ENCODE measurements around the gene TMEM204. TPM values are rescaled to one million over a fixed set of nuclear protein-coding genes. Genes with fewer than 3 reads are reported as not detected.

TMEM204 gene
- polyA plus RNA-seq, 1 of the 3 experiments (the other 2 are of a cell fraction) = 2.3 TPM

DNA sequence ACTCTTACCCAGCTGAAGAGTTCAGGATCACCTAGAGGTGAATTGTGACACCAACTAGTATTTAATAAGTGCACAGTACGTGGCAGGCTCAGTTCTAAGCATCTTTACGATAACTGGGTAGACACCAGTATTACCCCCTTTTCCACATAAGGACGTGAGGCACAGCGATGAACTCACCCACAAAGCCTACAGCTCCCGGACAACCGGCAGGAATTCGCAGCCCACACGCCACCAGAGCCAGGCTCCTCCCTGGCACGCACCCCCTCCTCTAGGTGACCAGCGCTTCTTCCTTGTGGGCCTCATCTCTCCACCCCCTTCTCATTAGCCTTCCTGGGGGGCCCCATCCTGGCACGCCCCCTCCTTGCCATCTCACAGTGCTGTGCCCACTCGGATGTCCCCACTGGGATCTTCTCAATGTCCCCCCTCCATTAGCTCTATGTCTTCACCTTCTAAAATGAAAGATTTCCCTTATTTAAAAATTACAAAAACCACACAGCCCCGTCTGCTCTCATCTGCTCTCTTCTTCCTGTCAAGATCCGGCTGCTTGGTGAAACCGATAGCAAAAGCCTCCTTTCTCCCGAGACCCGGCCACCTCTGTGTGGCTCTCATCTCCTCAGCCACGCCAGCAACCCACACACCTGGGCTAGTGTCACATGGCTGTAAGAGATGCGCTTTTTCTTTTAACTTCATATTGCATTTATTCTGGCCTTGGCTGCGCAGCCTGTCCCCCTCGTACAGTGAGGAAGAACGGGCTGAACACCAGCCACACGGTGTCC lies 57.7 kb downstream of the TMEM204 start:
- Histone ChIP-seq H3K4me1 (ENCODE audit: control insufficient read depth in 1 of 2, insufficient read depth in 2 of 2, low read depth in 1 of 2, low read length in 1 of 2) (no peaks in the 10 kb centered on the region), H3F3A (replicated peaks; ENCODE audit: insufficient read depth) (no peaks in the 10 kb centered on the region), H3K9me2 (no peaks in the 10 kb centered on the region), H3K36me3 (replicated peaks in 1 of 2; ENCODE audit: control insufficient read depth in 1 of 2, insufficient read depth in 2 of 2, low read length in 1 of 2) (peaks cover 3 to 23% of the 10 kb centered on the region in 2 experiments), H3K27me3 (ENCODE audit: insufficient read depth) (no peaks in the 10 kb centered on the region), H3K9me3 (no peaks in the 10 kb centered on the region), H3K9ac (no peak overlapping the region), H3K79me2 (ENCODE audit: insufficient read depth) (no peaks in the 10 kb centered on the region), H3K4me3 (ENCODE audit: low read depth in 2 of 2, low read length in 1 of 2) (no peak overlapping the region), H4K20me1 (ENCODE audit: insufficient read depth) (no peaks in the 10 kb centered on the region), H2AFZ (ENCODE audit: low read depth) (no peak overlapping the region), H3K4me2 (no peak overlapping the region), H3K27ac (ENCODE audit: low read depth in 2 of 2, low read length in 1 of 2) (no peak overlapping the region)
- CTCF ChIA-PET = no interaction called here
- no peak for DNase-seq
- POLR2A ChIA-PET = no interaction called here
- no peak for TF ChIP-seq TAF1 (IDR thresholded peaks at IDR 0.05; ENCODE audit: borderline replicate concordance, low read depth, low read length)
- TF ChIP-seq NFIC (IDR thresholded peaks at IDR 0.05; ENCODE audit: borderline replicate concordance) = no peak
- no peak for TF ChIP-seq RAD21 (IDR thresholded peaks at IDR 0.05; ENCODE audit: low read length)
- TF ChIP-seq CHD2 (IDR thresholded peaks at IDR 0.05; ENCODE audit: low read length, partially characterized antibody) = no peak
- TF ChIP-seq EZH2phosphoT487 (IDR thresholded peaks at IDR 0.05; ENCODE audit: borderline replicate concordance, low read depth) = no peak
- no peak for TF ChIP-seq TCF12 (IDR thresholded peaks at IDR 0.05)
- TF ChIP-seq, protein P1, sequence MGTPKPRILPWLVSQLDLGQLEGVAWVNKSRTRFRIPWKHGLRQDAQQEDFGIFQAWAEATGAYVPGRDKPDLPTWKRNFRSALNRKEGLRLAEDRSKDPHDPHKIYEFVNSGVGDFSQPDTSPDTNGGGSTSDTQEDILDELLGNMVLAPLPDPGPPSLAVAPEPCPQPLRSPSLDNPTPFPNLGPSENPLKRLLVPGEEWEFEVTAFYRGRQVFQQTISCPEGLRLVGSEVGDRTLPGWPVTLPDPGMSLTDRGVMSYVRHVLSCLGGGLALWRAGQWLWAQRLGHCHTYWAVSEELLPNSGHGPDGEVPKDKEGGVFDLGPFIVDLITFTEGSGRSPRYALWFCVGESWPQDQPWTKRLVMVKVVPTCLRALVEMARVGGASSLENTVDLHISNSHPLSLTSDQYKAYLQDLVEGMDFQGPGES (IDR thresholded peaks at IDR 0.05; ENCODE audit: low read depth, low read length) = no peak
- TF ChIP-seq FOXJ3 (CRISPR knock-in tag; IDR thresholded peaks at IDR 0.05) = no peak
- no peak for TF ChIP-seq RCOR1 (IDR thresholded peaks at IDR 0.05; ENCODE audit: low read length)
- TF ChIP-seq FOSL2 (IDR thresholded peaks at IDR 0.05; ENCODE audit: borderline replicate concordance, low read depth) = no peak
- TF ChIP-seq YY1 (IDR thresholded peaks at IDR 0.05; ENCODE audit: low read depth) = no peak
- no peak for TF ChIP-seq POLR2AphosphoS5 (IDR thresholded peaks at IDR 0.05; ENCODE audit: low read depth, low read length)
- TF ChIP-seq RFX5 (IDR thresholded peaks at IDR 0.05; ENCODE audit: low read length) = no peak
- TF ChIP-seq, protein P2, sequence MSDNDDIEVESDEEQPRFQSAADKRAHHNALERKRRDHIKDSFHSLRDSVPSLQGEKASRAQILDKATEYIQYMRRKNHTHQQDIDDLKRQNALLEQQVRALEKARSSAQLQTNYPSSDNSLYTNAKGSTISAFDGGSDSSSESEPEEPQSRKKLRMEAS (IDR thresholded peaks at IDR 0.05; ENCODE audit: low read depth) = no peak
- TF ChIP-seq SMC3 (IDR thresholded peaks at IDR 0.05; ENCODE audit: low read depth, low read length) = no peak
- WGBS (ENCODE audit: low lambda C conversion rate) = 94% methylated on average over 18 of the region's 23 CpGs

DNA sequence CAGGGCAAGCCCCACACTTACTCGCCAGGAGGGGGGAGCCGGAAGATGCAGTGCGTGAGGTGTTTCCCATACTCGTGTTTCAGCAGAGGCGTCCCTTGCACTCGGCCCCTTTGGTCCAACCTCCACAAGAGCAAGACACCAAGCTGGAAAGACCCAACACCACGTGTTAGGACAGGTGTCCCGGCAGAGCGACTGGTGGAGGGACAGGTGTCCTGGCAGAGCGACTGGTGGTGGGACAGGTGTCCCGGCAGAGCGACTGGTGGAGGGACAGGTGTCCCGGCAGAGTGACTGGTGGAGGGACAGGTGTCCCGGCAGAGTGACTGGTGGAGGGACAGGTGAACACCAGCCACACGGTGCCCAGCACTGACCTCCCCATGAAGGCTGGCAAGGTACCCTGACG lies 59.0 kb downstream of the TMEM204 start:
- Histone ChIP-seq H3K36me3 (replicated peaks in 1 of 2; ENCODE audit: control insufficient read depth in 1 of 2, insufficient read depth in 2 of 2, low read length in 1 of 2) (peaks cover 3 to 21% of the 10 kb centered on the region in 2 experiments), H3K4me1 (ENCODE audit: control insufficient read depth in 1 of 2, insufficient read depth in 2 of 2, low read depth in 1 of 2, low read length in 1 of 2) (no peaks in the 10 kb centered on the region), H3K9ac (no peak overlapping the region), H3K79me2 (ENCODE audit: insufficient read depth) (no peaks in the 10 kb centered on the region), H3K27ac (ENCODE audit: low read depth in 2 of 2, low read length in 1 of 2) (no peak overlapping the region), H3K4me3 (ENCODE audit: low read depth in 2 of 2, low read length in 1 of 2) (no peak overlapping the region), H3F3A (replicated peaks; ENCODE audit: insufficient read depth) (no peaks in the 10 kb centered on the region), H2AFZ (ENCODE audit: low read depth) (no peak overlapping the region), H3K4me2 (no peak overlapping the region), H4K20me1 (ENCODE audit: insufficient read depth) (no peaks in the 10 kb centered on the region), H3K9me2 (no peaks in the 10 kb centered on the region), H3K9me3 (no peaks in the 10 kb centered on the region), H3K27me3 (ENCODE audit: insufficient read depth) (no peaks in the 10 kb centered on the region)
- WGBS (ENCODE audit: low lambda C conversion rate) = 79% methylated on average over 12 of the region's 16 CpGs
- POLR2A ChIA-PET = no interaction called here
- no peak for TF ChIP-seq NRF1 (IDR thresholded peaks at IDR 0.05; ENCODE audit: low read depth, low read length)
- no peak for TF ChIP-seq TCF12 (IDR thresholded peaks at IDR 0.05)
- TF ChIP-seq, protein P3, sequence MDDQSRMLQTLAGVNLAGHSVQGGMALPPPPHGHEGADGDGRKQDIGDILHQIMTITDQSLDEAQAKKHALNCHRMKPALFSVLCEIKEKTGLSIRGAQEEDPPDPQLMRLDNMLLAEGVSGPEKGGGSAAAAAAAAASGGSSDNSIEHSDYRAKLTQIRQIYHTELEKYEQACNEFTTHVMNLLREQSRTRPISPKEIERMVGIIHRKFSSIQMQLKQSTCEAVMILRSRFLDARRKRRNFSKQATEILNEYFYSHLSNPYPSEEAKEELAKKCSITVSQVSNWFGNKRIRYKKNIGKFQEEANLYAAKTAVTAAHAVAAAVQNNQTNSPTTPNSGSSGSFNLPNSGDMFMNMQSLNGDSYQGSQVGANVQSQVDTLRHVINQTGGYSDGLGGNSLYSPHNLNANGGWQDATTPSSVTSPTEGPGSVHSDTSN (IDR thresholded peaks at IDR 0.05) = no peak
- no peak for TF ChIP-seq MXI1 (IDR thresholded peaks at IDR 0.05; ENCODE audit: low read depth, low read length)
- TF ChIP-seq POLR2AphosphoS5 (IDR thresholded peaks at IDR 0.05; ENCODE audit: low read depth, low read length) = no peak
- TF ChIP-seq, protein P4, sequence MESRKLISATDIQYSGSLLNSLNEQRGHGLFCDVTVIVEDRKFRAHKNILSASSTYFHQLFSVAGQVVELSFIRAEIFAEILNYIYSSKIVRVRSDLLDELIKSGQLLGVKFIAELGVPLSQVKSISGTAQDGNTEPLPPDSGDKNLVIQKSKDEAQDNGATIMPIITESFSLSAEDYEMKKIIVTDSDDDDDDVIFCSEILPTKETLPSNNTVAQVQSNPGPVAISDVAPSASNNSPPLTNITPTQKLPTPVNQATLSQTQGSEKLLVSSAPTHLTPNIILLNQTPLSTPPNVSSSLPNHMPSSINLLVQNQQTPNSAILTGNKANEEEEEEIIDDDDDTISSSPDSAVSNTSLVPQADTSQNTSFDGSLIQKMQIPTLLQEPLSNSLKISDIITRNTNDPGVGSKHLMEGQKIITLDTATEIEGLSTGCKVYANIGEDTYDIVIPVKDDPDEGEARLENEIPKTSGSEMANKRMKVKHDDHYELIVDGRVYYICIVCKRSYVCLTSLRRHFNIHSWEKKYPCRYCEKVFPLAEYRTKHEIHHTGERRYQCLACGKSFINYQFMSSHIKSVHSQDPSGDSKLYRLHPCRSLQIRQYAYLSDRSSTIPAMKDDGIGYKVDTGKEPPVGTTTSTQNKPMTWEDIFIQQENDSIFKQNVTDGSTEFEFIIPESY (IDR thresholded peaks at IDR 0.05; ENCODE audit: borderline replicate concordance, low read depth) = no peak
- TF ChIP-seq GATA2 (CRISPR knock-in tag; IDR thresholded peaks at IDR 0.05) = no peak
- TF ChIP-seq, protein P5, sequence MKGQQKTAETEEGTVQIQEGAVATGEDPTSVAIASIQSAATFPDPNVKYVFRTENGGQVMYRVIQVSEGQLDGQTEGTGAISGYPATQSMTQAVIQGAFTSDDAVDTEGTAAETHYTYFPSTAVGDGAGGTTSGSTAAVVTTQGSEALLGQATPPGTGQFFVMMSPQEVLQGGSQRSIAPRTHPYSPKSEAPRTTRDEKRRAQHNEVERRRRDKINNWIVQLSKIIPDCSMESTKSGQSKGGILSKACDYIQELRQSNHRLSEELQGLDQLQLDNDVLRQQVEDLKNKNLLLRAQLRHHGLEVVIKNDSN (IDR thresholded peaks at IDR 0.05; ENCODE audit: borderline replicate concordance, low read depth) = no peak
- no peak for TF ChIP-seq GABPA (IDR thresholded peaks at IDR 0.05; ENCODE audit: low read depth)
- no peak for TF ChIP-seq MEF2A (IDR thresholded peaks at IDR 0.05; ENCODE audit: borderline replicate concordance, low read depth)
- no peak for TF ChIP-seq SIN3A (IDR thresholded peaks at IDR 0.05; ENCODE audit: borderline replicate concordance, low read depth, low read length)
- DNase-seq = no peak
- CTCF ChIA-PET = no interaction called here
